Duodenal mucosa (tissue), 2 donors: ENCODE measurements around the gene GIGYF1.

Experiments used
- H3K27ac ChIP-seq: one replicate; pipeline ENCODE4 v1.7.0; 2013; ENCODE audit warnings: low read depth, low read length
- H3K27me3 ChIP-seq, 2 donors: one replicate each; pipeline ENCODE4 v1.7.0; 2013; ENCODE audit warnings: low read length in 2 of 2, control low read depth in 1 of 2; ENCODE audit not compliant: insufficient read depth in 2 of 2, control insufficient read depth in 1 of 2
- H3K36me3 ChIP-seq, 2 donors: one replicate each; pipeline ENCODE4 v1.7.0; 2013; ENCODE audit warnings: low read length in 2 of 2, control low read depth in 1 of 2; ENCODE audit not compliant: insufficient read depth in 2 of 2, control insufficient read depth in 1 of 2
- H3K4me1 ChIP-seq, 2 donors: one replicate each; pipeline ENCODE4 v1.7.0; 2013; ENCODE audit warnings: low read length in 2 of 2, control low read depth in 1 of 2; ENCODE audit not compliant: insufficient read depth in 2 of 2, control insufficient read depth in 1 of 2
- H3K4me3 ChIP-seq, 2 donors: one replicate each; pipeline ENCODE4 v1.7.0; 2013; ENCODE audit warnings: low read length in 2 of 2, low read depth in 1 of 2
- H3K9ac ChIP-seq, 2 donors: one replicate each; pipeline ENCODE4 v1.7.0; 2013; ENCODE audit warnings: low read length in 2 of 2, low read depth in 1 of 2
- H3K9me3 ChIP-seq, 2 donors: one replicate each; pipeline ENCODE4 v1.7.0; 2013; ENCODE audit warnings: low read length in 2 of 2, control low read depth in 1 of 2; ENCODE audit not compliant: control insufficient read depth in 1 of 2

The GIGYF1 gene

GRCh38 chr7:100679129-100679926, 14.7 kb downstream of the GIGYF1 start:
- peaks cover 5 to 10% of the 10 kb centered on the region in 2 donors for H3K4me1 ChIP-seq
- no peaks in the 10 kb centered on the region for H3K27me3 ChIP-seq
- H3K9me3 ChIP-seq, result no peaks in the 10 kb centered on the region
- no peak overlapping the region for H3K27ac ChIP-seq
- H3K4me3 ChIP-seq, result no peak overlapping the region
- peaks cover 17 to 68% of the 10 kb centered on the region in 2 donors for H3K36me3 ChIP-seq
- H3K9ac ChIP-seq, result no peak overlapping the region

- no peaks in the 10 kb centered on the region for H3K9me3 ChIP-seq
- no peak overlapping the region for H3K27ac ChIP-seq
- no peak overlapping the region for H3K4me3 ChIP-seq
- H3K36me3 ChIP-seq, result peaks cover 15 to 60% of the 10 kb centered on the region in 2 donors
- no peaks in the 10 kb centered on the region for H3K27me3 ChIP-seq
- no peak overlapping the region for H3K9ac ChIP-seq
- H3K4me1 ChIP-seq, result peaks cover 5 to 10% of the 10 kb centered on the region in 2 donors
Observed at GRCh38 chr7:100678291-100678984, 15.6 kb downstream of the GIGYF1 start.

GRCh38 chr7:100677308-100678267, 16.5 kb downstream of the GIGYF1 start:
- no peaks in the 10 kb centered on the region for H3K27me3 ChIP-seq
- no peak overlapping the region for H3K4me3 ChIP-seq
- H3K36me3 ChIP-seq, result peaks cover 15 to 52% of the 10 kb centered on the region in 2 donors
- H3K4me1 ChIP-seq, result peaks cover 5 to 10% of the 10 kb centered on the region in 2 donors
- no peaks in the 10 kb centered on the region for H3K9me3 ChIP-seq
- no peak overlapping the region for H3K27ac ChIP-seq
- no peak overlapping the region for H3K9ac ChIP-seq

- Histone ChIP-seq H3K36me3 (peaks cover 15 to 43% of the 10 kb centered on the region in 2 donors), H3K9ac (peak overlapping the region in 1 of 2 donors; percentile 10), H3K4me3 (peak overlapping the region in 1 of 2 donors; percentile 85), H3K9me3 (no peaks in the 10 kb centered on the region), H3K4me1 (peaks cover 5 to 10% of the 10 kb centered on the region in 2 donors), H3K27me3 (no peaks in the 10 kb centered on the region), H3K27ac (peak overlapping the region; percentile 66)
Observed at GRCh38 chr7:100676501-100677306, 17.3 kb downstream of the GIGYF1 start.

- Histone ChIP-seq H3K9me3 (no peaks in the 10 kb centered on the region), H3K4me3 (peak overlapping the region; percentile 85 to 91), H3K4me1 (peaks cover 5 to 10% of the 10 kb centered on the region in 2 donors), H3K27me3 (no peaks in the 10 kb centered on the region), H3K36me3 (peaks cover 15 to 37% of the 10 kb centered on the region in 2 donors), H3K27ac (peak overlapping the region; percentile 66), H3K9ac (peak overlapping the region; percentile 10 to 54)
Observed at GRCh38 chr7:100675581-100676350, 18.3 kb downstream of the GIGYF1 start.

GRCh38 chr7:100675105-100675451, 19.0 kb downstream of the GIGYF1 start:
- Histone ChIP-seq H3K9ac (peak overlapping the region; percentile 80 to 84), H3K9me3 (no peaks in the 10 kb centered on the region), H3K4me1 (peaks cover 5 to 10% of the 10 kb centered on the region in 2 donors), H3K4me3 (peak overlapping the region; percentile 85 to 91), H3K27ac (peak overlapping the region; percentile 66), H3K36me3 (peaks cover 15 to 33% of the 10 kb centered on the region in 2 donors), H3K27me3 (no peaks in the 10 kb centered on the region)

- peaks cover 15 to 29% of the 10 kb centered on the region in 2 donors for H3K36me3 ChIP-seq
- H3K4me3 ChIP-seq, result peak overlapping the region; percentile 85 to 91
- H3K27me3 ChIP-seq, result no peaks in the 10 kb centered on the region
- no peaks in the 10 kb centered on the region for H3K9me3 ChIP-seq
- H3K4me1 ChIP-seq, result peaks cover 5 to 10% of the 10 kb centered on the region in 2 donors
- peak overlapping the region; percentile 98 for H3K27ac ChIP-seq
- peak overlapping the region; percentile 80 to 84 for H3K9ac ChIP-seq
Observed at GRCh38 chr7:100674411-100675104, 19.5 kb downstream of the GIGYF1 start.

- Histone ChIP-seq H3K9me3 (no peaks in the 10 kb centered on the region), H3K9ac (peak overlapping the region; percentile 80 to 91), H3K4me1 (peaks cover 5 to 10% of the 10 kb centered on the region in 2 donors), H3K27me3 (no peaks in the 10 kb centered on the region), H3K27ac (peak overlapping the region; percentile 98), H3K36me3 (peaks cover 15 to 25% of the 10 kb centered on the region in 2 donors), H3K4me3 (peak overlapping the region; percentile 85 to 91)
Observed at GRCh38 chr7:100673942-100674410, 20.1 kb downstream of the GIGYF1 start.
